PC-3 (cell line): ENCODE data around the gene SERGEF. TPM values are rescaled to one million over a fixed set of nuclear protein-coding genes. Genes with fewer than 3 reads are reported as not detected.

Experiments
- ATAC-seq: fragments of 200-7000 bp; cut with Tn5 transposase; 2 replicates; pipeline ENCODE4 v1.9.1; 2020; ENCODE audit warnings: mild to moderate bottlenecking, moderate library complexity
- BruUV-seq: library from RNA; stranded (reverse); fragments of 400-500 nt; replicated peaks from 2 replicates; lab custom pipeline; 2021; lab: Mats Ljungman, UMichigan
- CTCF ChIA-PET: fragments of 300-600 bp; sonication (Branson Sonifier 250); formaldehyde crosslinking; loops from one replicate; lab custom pipeline; 2022; ENCODE audit warnings: antibody characterized with exemption; lab: Charles Lee
- POLR2A ChIA-PET: fragments of 300-600 bp; sonication (Branson Sonifier 250); formaldehyde crosslinking; loops from one replicate; lab custom pipeline; 2022; ENCODE audit warnings: antibody characterized with exemption; ENCODE audit not compliant: unreplicated experiment; lab: Charles Lee
- DNase-seq: peaks from one replicate; pipeline ENCODE4 v3.0.0-alpha.2; 2015
- H2AFZ ChIP-seq: fragments of 300-600 bp; sonication (generic); 2 replicates; pipeline ENCODE4 v1.6.0; 2016; ENCODE audit warnings: antibody characterized with exemption, low read length
- H3F3A ChIP-seq: fragments of 300-600 bp; sonication (generic); one replicate; pipeline ENCODE4 v1.6.0; 2017; ENCODE audit warnings: antibody characterized with exemption, low read length, control low read depth, mild to moderate bottlenecking; ENCODE audit not compliant: unreplicated experiment
- H3K27ac ChIP-seq: fragments of 300-600 bp; sonication (generic); 2 replicates; pipeline ENCODE4 v1.5.1; 2016; ENCODE audit warnings: mild to moderate bottlenecking, low read length
- H3K27me3 ChIP-seq: fragments of 300-600 bp; sonication (generic); 2 replicates; pipeline ENCODE4 v1.6.1; 2016; ENCODE audit warnings: low read length, mixed read lengths
- H3K36me3 ChIP-seq: fragments of 300-600 bp; sonication (generic); 2 replicates; pipeline ENCODE4 v1.6.1; 2016; ENCODE audit warnings: low read depth, mixed run types, low read length, mixed read lengths
- H3K4me1 ChIP-seq: fragments of 300-600 bp; sonication (generic); 2 replicates; pipeline ENCODE4 v1.5.1; 2016; ENCODE audit warnings: low read length; ENCODE audit not compliant: insufficient read depth
- H3K4me2 ChIP-seq: fragments of 300-600 bp; sonication (generic); 2 replicates; pipeline ENCODE4 v1.6.0; 2016; ENCODE audit warnings: low read length
- H3K4me3 ChIP-seq: fragments of 300-600 bp; sonication (generic); 2 replicates; pipeline ENCODE4 v1.5.1; 2016; ENCODE audit warnings: mild to moderate bottlenecking, low read length, mixed read lengths
- H3K79me2 ChIP-seq: fragments of 300-600 bp; sonication (generic); 2 replicates; pipeline ENCODE4 v1.6.1; 2017; ENCODE audit warnings: low read length, mixed read lengths
- H3K9ac ChIP-seq: fragments of 300-600 bp; sonication (generic); 2 replicates; pipeline ENCODE4 v1.6.0; 2016; ENCODE audit warnings: mild to moderate bottlenecking, low read length
- H3K9me2 ChIP-seq: fragments of 300-600 bp; sonication (generic); replicated peaks from 2 replicates; pipeline ENCODE4 v1.6.1; 2016; ENCODE audit warnings: mixed run types, low read length, mixed read lengths
- H3K9me3 ChIP-seq: fragments of 300-600 bp; sonication (generic); 2 replicates; pipeline ENCODE4 v1.6.1; 2016; ENCODE audit warnings: low read length, mixed read lengths
- H4K20me1 ChIP-seq: fragments of 300-600 bp; sonication (generic); 2 replicates; pipeline ENCODE4 v1.6.1; 2016; ENCODE audit warnings: low read length, mixed read lengths
- EZH2 ChIP-seq: fragments of 300-600 bp; sonication (generic); IDR thresholded peaks from one replicate; pipeline ENCODE4 v1.6.1; 2017; ENCODE audit warnings: antibody characterized with exemption, mild to moderate bottlenecking, low read length; ENCODE audit not compliant: unreplicated experiment
- EZH2phosphoT487 ChIP-seq: fragments of 300-600 bp; sonication (generic); IDR thresholded peaks from 2 replicates; pipeline ENCODE4 v1.6.1; 2018; ENCODE audit warnings: mild to moderate bottlenecking, antibody characterized with exemption, low read length, borderline replicate concordance
- intact Hi-C: fragments of 100-400 bp; cut with micrococcal nuclease; formaldehyde crosslinking; loops from 2 replicates; pipeline ENCODE4 v1.9.0; 2023
- total RNA-seq: library from RNA; depleted of rRNA; stranded (reverse); fragments of >200 nt; gene quantifications from 2 replicates; pipeline ENCODE4 v1.2.3, GENCODE V29; 2014
- TF ChIP-seq, protein P1 (sequence below): fragments of 300-600 bp; sonication (generic); conservative IDR thresholded peaks from 2 replicates; pipeline ENCODE4 v1.5.1; 2017; ENCODE audit warnings: antibody characterized with exemption, low read depth, mild to moderate bottlenecking, low read length

SERGEF gene
- total RNA-seq, 1 experiment from 2014 or later = 13.7 TPM

DNA sequence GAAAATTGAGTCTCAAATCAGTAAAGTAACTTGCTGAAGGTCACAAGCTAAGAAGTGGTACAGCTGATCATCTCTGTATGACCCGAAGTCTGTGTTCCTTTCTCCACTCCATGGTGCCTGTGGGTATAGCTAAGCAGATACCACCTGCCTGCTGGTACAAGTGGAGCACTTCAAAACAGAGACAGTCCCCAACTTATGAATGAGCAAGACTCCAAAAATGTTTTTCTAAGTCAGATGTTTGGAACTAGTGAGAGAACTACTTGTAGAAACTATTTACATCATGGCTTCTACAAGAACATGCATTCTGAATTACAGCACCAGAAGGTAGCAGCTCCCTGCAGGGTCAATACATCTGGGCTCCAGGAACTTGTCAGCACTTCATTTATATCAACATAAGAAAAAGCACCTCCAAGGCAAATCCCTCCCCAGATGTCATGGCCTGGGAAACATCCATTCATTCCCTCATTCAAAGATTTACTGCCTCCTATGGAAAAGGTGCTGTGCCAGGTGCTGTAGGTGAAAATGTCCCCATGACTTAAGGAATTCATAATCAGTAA lies 94.7 kb downstream of the SERGEF start:
- H3F3A ChIP-seq = no peaks in the 10 kb centered on the region
- H3K36me3 ChIP-seq = no peaks in the 10 kb centered on the region
- no peaks in the 10 kb centered on the region for H3K27me3 ChIP-seq
- ATAC-seq (no peak), DNase-seq (no peak)
- no peaks in the 10 kb centered on the region for H4K20me1 ChIP-seq
- H2AFZ ChIP-seq = no peak overlapping the region
- H3K9ac ChIP-seq = no peak overlapping the region
- H3K4me2 ChIP-seq = no peak overlapping the region
- H3K27ac ChIP-seq = no peak overlapping the region
- no TSS peak for BruUV-seq
- H3K79me2 ChIP-seq = no peaks in the 10 kb centered on the region
- ChIA-PET CTCF (interaction anchor here (0.7 kb wide), 2 partner anchors 53 to 187 kb away, joined by 4 to 6 read pairs; no protein-coding TSS in a partner anchor), POLR2A (no interaction called here)
- H3K9me3 ChIP-seq = no peaks in the 10 kb centered on the region
- intact Hi-C loops = no loop called here
- H3K4me1 ChIP-seq = no peaks in the 10 kb centered on the region
- no peak for TF ChIP-seq EZH2
- no peak for TF ChIP-seq EZH2phosphoT487
- TF ChIP-seq, protein P1, sequence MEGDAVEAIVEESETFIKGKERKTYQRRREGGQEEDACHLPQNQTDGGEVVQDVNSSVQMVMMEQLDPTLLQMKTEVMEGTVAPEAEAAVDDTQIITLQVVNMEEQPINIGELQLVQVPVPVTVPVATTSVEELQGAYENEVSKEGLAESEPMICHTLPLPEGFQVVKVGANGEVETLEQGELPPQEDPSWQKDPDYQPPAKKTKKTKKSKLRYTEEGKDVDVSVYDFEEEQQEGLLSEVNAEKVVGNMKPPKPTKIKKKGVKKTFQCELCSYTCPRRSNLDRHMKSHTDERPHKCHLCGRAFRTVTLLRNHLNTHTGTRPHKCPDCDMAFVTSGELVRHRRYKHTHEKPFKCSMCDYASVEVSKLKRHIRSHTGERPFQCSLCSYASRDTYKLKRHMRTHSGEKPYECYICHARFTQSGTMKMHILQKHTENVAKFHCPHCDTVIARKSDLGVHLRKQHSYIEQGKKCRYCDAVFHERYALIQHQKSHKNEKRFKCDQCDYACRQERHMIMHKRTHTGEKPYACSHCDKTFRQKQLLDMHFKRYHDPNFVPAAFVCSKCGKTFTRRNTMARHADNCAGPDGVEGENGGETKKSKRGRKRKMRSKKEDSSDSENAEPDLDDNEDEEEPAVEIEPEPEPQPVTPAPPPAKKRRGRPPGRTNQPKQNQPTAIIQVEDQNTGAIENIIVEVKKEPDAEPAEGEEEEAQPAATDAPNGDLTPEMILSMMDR = no peak
- no peaks in the 10 kb centered on the region for H3K9me2 ChIP-seq
- no peak overlapping the region for H3K4me3 ChIP-seq

DNA sequence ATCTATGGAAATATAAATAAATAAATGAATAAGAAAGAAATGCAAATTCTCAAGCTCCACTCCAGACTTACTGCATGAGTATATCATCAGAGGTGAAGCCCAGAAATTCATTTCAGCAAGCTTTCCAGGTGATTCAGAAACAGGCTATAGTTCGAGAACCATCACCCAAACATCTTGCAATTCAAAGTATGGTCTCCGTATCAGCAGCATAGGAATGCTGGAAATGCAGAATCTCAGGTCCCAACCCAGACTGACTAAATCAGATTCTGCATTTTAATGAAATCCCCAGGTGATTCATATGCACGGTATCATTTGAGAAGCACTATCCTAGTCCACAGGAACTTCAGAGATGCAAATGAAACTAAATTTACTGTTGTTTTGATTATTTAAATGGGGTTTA lies 95.3 kb downstream of the SERGEF start:
- Histone ChIP-seq H3K4me2 (no peak overlapping the region), H3K9me3 (no peaks in the 10 kb centered on the region), H3K79me2 (no peaks in the 10 kb centered on the region), H4K20me1 (no peaks in the 10 kb centered on the region), H3K36me3 (no peaks in the 10 kb centered on the region), H3K27ac (no peak overlapping the region), H2AFZ (no peak overlapping the region), H3K4me1 (no peaks in the 10 kb centered on the region), H3K9me2 (no peaks in the 10 kb centered on the region), H3K9ac (no peak overlapping the region), H3K4me3 (no peak overlapping the region), H3K27me3 (no peaks in the 10 kb centered on the region), H3F3A (no peaks in the 10 kb centered on the region)
- DNase-seq (no peak), ATAC-seq (no peak)
- intact Hi-C loops = no loop called here
- no peak for TF ChIP-seq EZH2phosphoT487
- POLR2A ChIA-PET = no interaction called here
- BruUV-seq = no TSS peak
- CTCF ChIA-PET = interaction anchor here (0.7 kb wide), 2 partner anchors 53 to 187 kb away, joined by 4 to 6 read pairs; no protein-coding TSS in a partner anchor

DNA sequence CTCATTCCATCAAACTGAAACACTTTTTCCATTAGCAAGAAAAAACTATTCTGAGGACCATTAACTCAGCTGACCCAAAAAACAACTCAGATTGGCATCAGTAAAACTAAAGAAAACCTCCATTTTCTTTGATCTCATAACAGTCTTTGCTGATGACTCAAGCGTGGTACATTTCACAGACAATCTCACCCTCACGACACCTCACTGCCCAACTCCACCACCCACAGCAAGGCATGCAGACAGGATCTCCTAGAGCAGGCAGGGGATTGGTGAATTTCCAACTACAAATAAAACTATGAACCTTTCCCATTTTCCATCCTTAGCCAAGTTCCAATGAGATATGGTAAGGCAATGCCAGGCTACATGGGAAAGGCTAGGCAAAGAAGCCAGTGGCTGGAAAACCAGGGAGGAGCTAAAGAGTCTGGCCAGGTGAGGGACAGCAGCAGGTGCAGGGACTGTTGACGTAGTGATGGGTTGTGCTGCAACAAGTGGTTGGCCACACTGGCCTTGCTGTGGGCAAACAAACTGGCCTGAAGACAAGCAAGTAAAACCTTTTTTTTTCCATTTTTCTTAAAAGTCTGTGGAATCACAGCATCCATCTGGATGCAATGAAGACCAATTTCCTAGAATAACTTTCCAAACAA lies 97.2 kb downstream of the SERGEF start:
- DNase-seq = no peak
- Histone ChIP-seq H3K27ac (no peak overlapping the region), H3K4me3 (no peak overlapping the region), H3K36me3 (no peaks in the 10 kb centered on the region), H3K9me2 (no peaks in the 10 kb centered on the region), H3K27me3 (no peaks in the 10 kb centered on the region), H3K79me2 (no peaks in the 10 kb centered on the region), H3K4me2 (no peak overlapping the region), H3K9me3 (no peaks in the 10 kb centered on the region), H3K9ac (no peak overlapping the region), H4K20me1 (no peaks in the 10 kb centered on the region), H3K4me1 (no peaks in the 10 kb centered on the region), H2AFZ (no peak overlapping the region), H3F3A (no peaks in the 10 kb centered on the region)
- intact Hi-C loops = no loop called here
- CTCF ChIA-PET = no interaction called here
- no peak for TF ChIP-seq EZH2
- TF ChIP-seq, protein P1 = no peak
- TF ChIP-seq EZH2phosphoT487 = no peak
- POLR2A ChIA-PET = no interaction called here
- no peak for ATAC-seq
- BruUV-seq = no TSS peak
